Neural cell (in vitro differentiated cells): ENCODE results near the gene ACTMAP.

Experiments used
- CTCF ChIP-seq: fragments of 450-650 bp; IDR thresholded peaks from 2 replicates; pipeline ENCODE4 v1.5.1; 2014; ENCODE audit warnings: antibody characterized with exemption, mild to moderate bottlenecking, moderate library complexity; ENCODE audit not compliant: poor library complexity, severe bottlenecking
- EP300 ChIP-seq: fragments of 450-650 bp; conservative IDR thresholded peaks from 2 replicates; pipeline ENCODE4 v1.6.1; 2014; ENCODE audit warnings: antibody characterized with exemption, mild to moderate bottlenecking, moderate library complexity; ENCODE audit not compliant: poor library complexity, severe bottlenecking
- EZH2 ChIP-seq: fragments of 200-600, 300-800 bp; shearing (Covaris generic), sonication (generic); IDR thresholded peaks from 2 replicates; pipeline ENCODE4 v1.6.1; 2014; ENCODE audit warnings: antibody characterized with exemption, low read length, borderline replicate concordance, mild to moderate bottlenecking; ENCODE audit not compliant: insufficient read depth, poor library complexity, severe bottlenecking
- MXI1 ChIP-seq: fragments of 450-650 bp; conservative IDR thresholded peaks from 2 replicates; pipeline ENCODE4 v1.6.1; 2014; ENCODE audit warnings: antibody characterized with exemption, mild to moderate bottlenecking; ENCODE audit not compliant: poor library complexity, severe bottlenecking
- POLR2AphosphoS5 ChIP-seq: IDR thresholded peaks from 2 replicates; pipeline ENCODE4 v1.6.1; 2012

GRCh38 chr19:40776364-40776763, 26.1 kb upstream of the ACTMAP start:
- TF ChIP-seq EZH2 (no peak), MXI1 (no peak), CTCF (no peak), POLR2AphosphoS5 (no peak), EP300 (no peak)
